Astrocyte (in vitro differentiated cells and primary cell): ENCODE measurements around the gene HPSE2.

Source experiments
- EZH2 ChIP-seq: IDR thresholded peaks from 2 replicates; pipeline ENCODE4 v1.6.1; 2012; ENCODE audit warnings: mild to moderate bottlenecking, low read length, inconsistent platforms; ENCODE audit not compliant: insufficient read depth
- TF ChIP-seq, protein P1 (sequence below): IDR thresholded peaks from 2 replicates; pipeline ENCODE4 v1.5.1; 2011; ENCODE audit warnings: low read depth, mild to moderate bottlenecking, inconsistent platforms, low read length, moderate library complexity; ENCODE audit not compliant: insufficient read depth

DNA sequence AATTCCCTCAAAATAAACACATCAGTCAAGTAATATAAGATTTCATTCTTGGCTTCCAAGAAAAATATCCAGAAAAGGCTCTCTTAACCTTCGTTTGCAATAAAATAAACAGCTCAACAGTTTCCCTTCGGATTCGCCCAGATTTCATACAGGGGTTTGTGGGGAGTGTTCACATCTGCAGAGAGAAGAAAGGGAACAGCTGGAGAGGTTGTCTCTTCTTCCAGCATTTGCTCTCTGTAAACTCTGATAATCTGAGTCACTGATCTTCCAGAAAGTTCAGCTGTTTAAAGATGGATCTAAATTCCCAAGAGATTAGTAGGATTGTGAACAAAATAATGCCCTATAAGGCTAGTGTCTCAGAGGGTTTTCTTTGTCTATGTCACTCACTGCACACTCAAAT is 277.9 kb downstream of the HPSE2 start:
- TF ChIP-seq, protein P1, sequence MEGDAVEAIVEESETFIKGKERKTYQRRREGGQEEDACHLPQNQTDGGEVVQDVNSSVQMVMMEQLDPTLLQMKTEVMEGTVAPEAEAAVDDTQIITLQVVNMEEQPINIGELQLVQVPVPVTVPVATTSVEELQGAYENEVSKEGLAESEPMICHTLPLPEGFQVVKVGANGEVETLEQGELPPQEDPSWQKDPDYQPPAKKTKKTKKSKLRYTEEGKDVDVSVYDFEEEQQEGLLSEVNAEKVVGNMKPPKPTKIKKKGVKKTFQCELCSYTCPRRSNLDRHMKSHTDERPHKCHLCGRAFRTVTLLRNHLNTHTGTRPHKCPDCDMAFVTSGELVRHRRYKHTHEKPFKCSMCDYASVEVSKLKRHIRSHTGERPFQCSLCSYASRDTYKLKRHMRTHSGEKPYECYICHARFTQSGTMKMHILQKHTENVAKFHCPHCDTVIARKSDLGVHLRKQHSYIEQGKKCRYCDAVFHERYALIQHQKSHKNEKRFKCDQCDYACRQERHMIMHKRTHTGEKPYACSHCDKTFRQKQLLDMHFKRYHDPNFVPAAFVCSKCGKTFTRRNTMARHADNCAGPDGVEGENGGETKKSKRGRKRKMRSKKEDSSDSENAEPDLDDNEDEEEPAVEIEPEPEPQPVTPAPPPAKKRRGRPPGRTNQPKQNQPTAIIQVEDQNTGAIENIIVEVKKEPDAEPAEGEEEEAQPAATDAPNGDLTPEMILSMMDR: no peak
- TF ChIP-seq EZH2: no peak
